Gastrocnemius medialis (tissue), 4 donors: ENCODE data around the gene IDI1. TPM values are rescaled to one million over a fixed set of nuclear protein-coding genes. Genes with fewer than 3 reads are reported as not detected.

Source experiments
- ATAC-seq, 2 donors: fragments of 150-250 bp; one replicate each; pipeline ENCODE4 v1.9.1; 2016
- DNase-seq, 2 donors: peaks; one replicate each; pipeline ENCODE4 v3.0.0-alpha.2; 2019
- H3K27ac ChIP-seq, 4 donors: fragments of 200-600 bp; sonication (generic); 1 replicate in 1 of 4; 2 replicates in 3 of 4; pipeline ENCODE4 v1.5.1; 2016 to 2018; ENCODE audit warnings: mild to moderate bottlenecking in 2 of 4, moderate library complexity in 1 of 4
- H3K27me3 ChIP-seq, 3 donors: fragments of 200-600 bp; sonication (generic) in 2 of 3; 1 replicate in 1 of 3; 2 replicates in 2 of 3; pipeline versions ENCODE4 v1.5.1 to v1.6.0; 2016 to 2019; ENCODE audit warnings: mild to moderate bottlenecking in 1 of 3, moderate library complexity in 1 of 3
- H3K36me3 ChIP-seq, 2 donors: fragments of 200-600 bp; sonication (generic) in 1 of 2; one replicate each; pipeline ENCODE4 v1.5.1; 2017 to 2018
- H3K4me1 ChIP-seq, 2 donors: fragments of 200-600 bp; sonication (generic) in 1 of 2; one replicate each; pipeline ENCODE4 v1.5.1; 2016 to 2017; ENCODE audit warnings: mild to moderate bottlenecking in 2 of 2
- H3K4me3 ChIP-seq, 4 donors: fragments of 200-600 bp; sonication (generic) in 3 of 4; 1 replicate in 1 of 4; 2 replicates in 3 of 4; pipeline ENCODE4 v1.5.1; 2016 to 2019; ENCODE audit warnings: mild to moderate bottlenecking in 2 of 4
- H3K9me3 ChIP-seq, 3 donors: fragments of 200-600 bp; sonication (generic) in 2 of 3; 1 replicate in 1 of 3; 2 replicates in 2 of 3; pipeline ENCODE4 v1.5.1; 2016 to 2019
- POLR2A ChIP-seq, 2 donors: fragments of 450-650 bp; IDR thresholded peaks; one replicate each; pipeline ENCODE4 v1.6.1; 2017; ENCODE audit warnings: antibody characterized with exemption in 2 of 2, mild to moderate bottlenecking in 2 of 2, moderate library complexity in 2 of 2
- in situ Hi-C, 4 donors: fragments of 200-750 bp; cut with MboI; loops; one replicate each; pipeline versions ENCODE4 v1.15.0 to v1.8.0; 2017; ENCODE audit warnings: low sequenced_read_pairs in 4 of 4
- intact Hi-C: fragments of 100-400 bp; cut with DNase I; formaldehyde crosslinking; loops from one replicate; pipeline ENCODE4 v1.15.1; 2023; ENCODE audit warnings: low total_unique reads
- total RNA-seq, 4 donors: library from RNA; depleted of rRNA; stranded (reverse); fragments of >200 nt; gene quantifications; one replicate each; pipeline versions ENCODE4 v1.1.0 to v1.2.3, GENCODE V29; 2016
- TF ChIP-seq, protein P1 (sequence below), 5 experiments: fragments of 450-650 bp in 3 of 5; fragments of 200-600 bp in 2 of 5; sonication (generic) in 2 of 5; IDR thresholded peaks in 4 of 5; conservative IDR thresholded peaks in 1 of 5; 1 replicate in 4 of 5; 2 replicates in 1 of 5; pipeline ENCODE4 v1.5.1; 2016 to 2019; ENCODE audit warnings: antibody characterized with exemption in 5 of 5, mild to moderate bottlenecking in 3 of 5, moderate library complexity in 3 of 5

Gene IDI1
- total RNA-seq, 4 donors from 2014 or later, result 48.3 to 66.8 (median 66.5) TPM

- ATAC-seq (no peak), DNase-seq (no peak)
- H3K9me3 ChIP-seq, result no peaks in the 10 kb centered on the region
- no peaks in the 10 kb centered on the region for H3K27me3 ChIP-seq
- peaks cover 13 to 99% of the 10 kb centered on the region in 2 donors for H3K36me3 ChIP-seq
- in situ Hi-C loops, result no loop called here
- TF ChIP-seq, protein P1, sequence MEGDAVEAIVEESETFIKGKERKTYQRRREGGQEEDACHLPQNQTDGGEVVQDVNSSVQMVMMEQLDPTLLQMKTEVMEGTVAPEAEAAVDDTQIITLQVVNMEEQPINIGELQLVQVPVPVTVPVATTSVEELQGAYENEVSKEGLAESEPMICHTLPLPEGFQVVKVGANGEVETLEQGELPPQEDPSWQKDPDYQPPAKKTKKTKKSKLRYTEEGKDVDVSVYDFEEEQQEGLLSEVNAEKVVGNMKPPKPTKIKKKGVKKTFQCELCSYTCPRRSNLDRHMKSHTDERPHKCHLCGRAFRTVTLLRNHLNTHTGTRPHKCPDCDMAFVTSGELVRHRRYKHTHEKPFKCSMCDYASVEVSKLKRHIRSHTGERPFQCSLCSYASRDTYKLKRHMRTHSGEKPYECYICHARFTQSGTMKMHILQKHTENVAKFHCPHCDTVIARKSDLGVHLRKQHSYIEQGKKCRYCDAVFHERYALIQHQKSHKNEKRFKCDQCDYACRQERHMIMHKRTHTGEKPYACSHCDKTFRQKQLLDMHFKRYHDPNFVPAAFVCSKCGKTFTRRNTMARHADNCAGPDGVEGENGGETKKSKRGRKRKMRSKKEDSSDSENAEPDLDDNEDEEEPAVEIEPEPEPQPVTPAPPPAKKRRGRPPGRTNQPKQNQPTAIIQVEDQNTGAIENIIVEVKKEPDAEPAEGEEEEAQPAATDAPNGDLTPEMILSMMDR (IDR thresholded peaks at IDR 0.05 in 4 of 5, conservative IDR thresholded peaks at IDR 0.05 in 1 of 5), result no peak
- TF ChIP-seq POLR2A (IDR thresholded peaks at IDR 0.05), result no peak
- intact Hi-C loops, result no loop called here
- no peaks in the 10 kb centered on the region for H3K4me1 ChIP-seq
- no peak overlapping the region for H3K4me3 ChIP-seq
- no peak overlapping the region for H3K27ac ChIP-seq
Measured at GRCh38 chr10:1009071-1009494, 39.8 kb downstream of the IDI1 start.

DNA sequence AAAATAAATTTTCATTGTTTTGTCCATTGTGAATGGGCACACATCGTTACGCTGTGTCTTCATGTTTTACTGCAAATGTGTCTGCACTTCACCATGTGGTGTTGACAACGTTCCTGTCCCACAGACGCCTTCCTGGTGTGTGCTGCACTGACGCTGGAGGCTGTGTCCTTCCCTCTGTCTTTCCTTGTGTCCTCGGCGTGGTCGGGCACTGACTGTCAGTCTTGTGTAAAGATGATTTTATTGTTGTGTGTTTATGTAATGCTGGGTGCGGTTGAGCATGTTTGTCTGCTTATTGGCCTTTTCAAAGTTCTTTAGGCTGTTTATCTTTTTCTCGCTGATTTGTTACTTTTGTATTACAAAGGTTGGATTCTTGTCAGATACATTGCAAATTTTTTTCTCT lies 41.3 kb downstream of the IDI1 start:
- no peak for DNase-seq
- H3K36me3 ChIP-seq, result peaks cover 18 to 99% of the 10 kb centered on the region in 2 donors
- intact Hi-C loops, result no loop called here

GRCh38 chr10:1006573-1006972 lies 42.3 kb downstream of the IDI1 start:
- in situ Hi-C loops, result no loop called here
- TF ChIP-seq, protein P1 (IDR thresholded peaks at IDR 0.05 in 4 of 5, conservative IDR thresholded peaks at IDR 0.05 in 1 of 5), result no peak
- TF ChIP-seq POLR2A (IDR thresholded peaks at IDR 0.05), result no peak
- ATAC-seq, result no peak
- intact Hi-C loops, result no loop called here
- H3K36me3 ChIP-seq, result peaks cover 22 to 99% of the 10 kb centered on the region in 2 donors
- no peak overlapping the region for H3K4me3 ChIP-seq
- no peak for DNase-seq
- no peaks in the 10 kb centered on the region for H3K4me1 ChIP-seq
- H3K27ac ChIP-seq, result no peak overlapping the region
- H3K9me3 ChIP-seq, result no peaks in the 10 kb centered on the region
- no peaks in the 10 kb centered on the region for H3K27me3 ChIP-seq

More for the DNA sequence above, 41.3 kb downstream of the IDI1 start:
- H3K9me3 ChIP-seq, result no peaks in the 10 kb centered on the region
- no peak overlapping the region for H3K4me3 ChIP-seq
- no peaks in the 10 kb centered on the region for H3K27me3 ChIP-seq
- TF ChIP-seq, protein P1 (IDR thresholded peaks at IDR 0.05 in 4 of 5, conservative IDR thresholded peaks at IDR 0.05 in 1 of 5), result no peak
- TF ChIP-seq POLR2A (IDR thresholded peaks at IDR 0.05), result no peak
- in situ Hi-C loops, result no loop called here
- ATAC-seq, result no peak
- H3K4me1 ChIP-seq, result no peaks in the 10 kb centered on the region
- no peak overlapping the region for H3K27ac ChIP-seq

DNA sequence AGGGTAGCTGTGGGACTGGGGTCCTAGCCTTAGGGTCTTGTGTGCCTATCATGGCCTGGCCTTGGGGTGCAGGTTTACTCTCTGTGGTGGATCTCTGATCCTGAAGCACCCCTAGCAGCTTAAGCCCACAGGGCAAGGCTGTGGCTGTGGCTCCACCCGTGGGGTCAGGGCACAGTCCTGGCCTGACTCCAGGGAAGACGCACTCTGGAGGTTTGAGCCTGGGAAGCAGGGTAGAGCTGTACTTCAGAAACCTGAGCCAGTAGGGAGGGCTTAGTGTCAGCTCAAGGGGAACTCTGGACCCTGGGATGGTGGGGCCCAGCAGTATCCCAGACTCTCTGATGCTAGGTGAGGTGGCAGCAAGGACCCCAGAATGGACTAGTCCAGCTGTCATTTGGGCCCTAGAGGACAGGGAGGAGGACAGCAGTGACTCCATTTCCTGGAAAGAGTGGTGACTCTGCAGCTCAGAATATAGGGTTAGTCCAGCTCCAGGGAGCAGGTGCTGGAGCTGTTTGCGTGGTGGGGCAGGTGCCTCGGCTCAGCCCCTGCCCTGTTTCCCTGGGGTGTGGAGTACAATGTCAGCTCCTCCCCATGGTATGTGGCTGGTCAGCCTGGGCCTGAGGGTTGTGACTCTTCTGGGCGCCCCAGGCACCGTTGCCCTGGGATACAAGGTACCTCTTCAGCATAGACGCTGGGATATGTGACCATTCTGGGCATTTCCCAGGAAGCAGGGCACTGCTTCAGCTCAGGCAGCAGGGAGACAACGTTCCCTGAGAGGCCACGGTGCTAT lies 44.8 kb downstream of the IDI1 start:
- H3K36me3 ChIP-seq, result peaks cover 20 to 99% of the 10 kb centered on the region in 2 donors
- intact Hi-C loops, result no loop called here
- no peaks in the 10 kb centered on the region for H3K27me3 ChIP-seq
- no peak overlapping the region for H3K4me3 ChIP-seq
- H3K27ac ChIP-seq, result no peak overlapping the region
- TF ChIP-seq, protein P1 (IDR thresholded peaks at IDR 0.05 in 4 of 5, conservative IDR thresholded peaks at IDR 0.05 in 1 of 5), result no peak
- no peak for TF ChIP-seq POLR2A (IDR thresholded peaks at IDR 0.05)
- in situ Hi-C loops, result no loop called here
- no peaks in the 10 kb centered on the region for H3K9me3 ChIP-seq
- no peak for DNase-seq
- no peak for ATAC-seq
- no peaks in the 10 kb centered on the region for H3K4me1 ChIP-seq
